ENCODE data around the gene UNC5A. TPM values are rescaled to one million over a fixed set of nuclear protein-coding genes. Genes with fewer than 3 reads are reported as not detected.
A peak's percentile ranks its signal among the peaks of the same experiment; 100 is the strongest.

The UNC5A gene
- total and polyA plus RNA-seq, 10 of the 15 experiments (the other 5 are each of a cell fraction or from before 2014, with no cell fraction given) = not detected

- Histone ChIP-seq H2AFZ (ENCODE audit: control insufficient read depth, low read depth, low read length) (no peak overlapping the region), H3K36me3 (ENCODE audit: control insufficient read depth in 2 of 2, insufficient read depth in 2 of 2, low read length in 1 of 2) (no peaks in the 10 kb centered on the region), H3K27me3 (replicated peaks in 1 of 2; ENCODE audit: control insufficient read depth in 2 of 2, insufficient read depth in 2 of 2, low read length in 1 of 2) (no peaks in the 10 kb centered on the region; a peak in 1 of 4 replicates), H3K9ac (ENCODE audit: control insufficient read depth, insufficient read depth, low read length) (no peak overlapping the region), H3K79me2 (ENCODE audit: control insufficient read depth, insufficient read depth, low read length) (no peaks in the 10 kb centered on the region), H4K20me1 (ENCODE audit: control insufficient read depth, insufficient read depth) (no peaks in the 10 kb centered on the region; the same call in 1 of the 2 replicates), H3K4me2 (ENCODE audit: control insufficient read depth, insufficient read depth) (no peak overlapping the region), H3K4me1 (ENCODE audit: control insufficient read depth, insufficient read depth, low read length) (no peaks in the 10 kb centered on the region), H3K9me3 (replicated peaks; ENCODE audit: control insufficient read depth, insufficient read depth, low read length) (no peaks in the 10 kb centered on the region), H3K4me3 (no peak overlapping the region), H3K27ac (ENCODE audit: control insufficient read depth, insufficient read depth) (no peak overlapping the region)
- ChIA-PET POLR2A (no interaction called here), CTCF (no interaction called here), RAD21 (ENCODE audit: unreplicated experiment) (no interaction called here), SMC1A (ENCODE audit: uncharacterized antibody, unreplicated experiment) (no interaction called here)
- TF ChIP-seq, protein P1, sequence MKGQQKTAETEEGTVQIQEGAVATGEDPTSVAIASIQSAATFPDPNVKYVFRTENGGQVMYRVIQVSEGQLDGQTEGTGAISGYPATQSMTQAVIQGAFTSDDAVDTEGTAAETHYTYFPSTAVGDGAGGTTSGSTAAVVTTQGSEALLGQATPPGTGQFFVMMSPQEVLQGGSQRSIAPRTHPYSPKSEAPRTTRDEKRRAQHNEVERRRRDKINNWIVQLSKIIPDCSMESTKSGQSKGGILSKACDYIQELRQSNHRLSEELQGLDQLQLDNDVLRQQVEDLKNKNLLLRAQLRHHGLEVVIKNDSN (IDR thresholded peaks at IDR 0.05; ENCODE audit: borderline replicate concordance, extremely low read length, insufficient read depth, low read depth, low read length) = peak; percentile 43
- no peak for TF ChIP-seq EGR1 (IDR thresholded peaks at IDR 0.05; ENCODE audit: borderline replicate concordance in 1 of 2, low read depth in 2 of 2, low read length in 2 of 2)
- no peak for ATAC-seq
- FAIRE-seq = no peak
- in situ Hi-C loops (cut with MboI) = no loop called here
- intact Hi-C loops (cut with micrococcal nuclease; ENCODE audit: unreplicated experiment) = no loop called here
- 56% methylated on average over 12 of the region's 20 CpGs for WGBS (ENCODE audit: insufficient coverage, insufficient replicate concordance, low lambda C conversion rate, missing lambda C conversion rate)
- DNase-seq (ENCODE audit: low read depth, low spot score) = no peak
- no TSS peak for BruUV-seq (replicated peaks)
Observed at GRCh38 chr5:176823869-176824412, 13.6 kb downstream of the UNC5A start.

DNA sequence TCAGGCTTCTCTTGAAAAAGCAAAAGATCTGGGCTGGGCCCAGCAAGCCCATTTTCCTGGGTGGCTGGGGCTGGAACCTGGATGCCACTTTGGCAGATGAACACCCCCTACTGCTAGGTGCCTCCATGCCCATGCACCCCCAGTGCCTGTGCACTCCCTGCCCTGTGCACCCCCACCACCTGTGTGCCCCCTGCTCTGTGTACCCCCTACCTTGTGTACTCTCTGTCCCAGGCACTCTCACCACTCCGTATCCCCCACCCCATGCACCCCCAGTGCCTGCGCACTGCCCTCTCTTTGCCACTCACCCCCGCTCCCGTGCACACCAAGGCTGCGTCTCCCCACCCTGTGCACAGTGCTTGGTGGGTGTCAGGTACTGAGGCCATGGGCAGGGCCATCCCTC is 14.2 kb downstream of the UNC5A start:
- DNase-seq (ENCODE audit: low read depth, low spot score) (no peak), ATAC-seq (no peak), FAIRE-seq (no peak)
- no peaks in the 10 kb centered on the region for H3K4me1 ChIP-seq (ENCODE audit: control insufficient read depth, insufficient read depth, low read length)
- ChIA-PET SMC1A (ENCODE audit: uncharacterized antibody, unreplicated experiment) (no interaction called here), RAD21 (ENCODE audit: unreplicated experiment) (no interaction called here), POLR2A (no interaction called here), CTCF (no interaction called here)
- H3K27me3 ChIP-seq (replicated peaks in 1 of 2; ENCODE audit: control insufficient read depth in 2 of 2, insufficient read depth in 2 of 2, low read length in 1 of 2) = no peaks in the 10 kb centered on the region
- H2AFZ ChIP-seq (ENCODE audit: control insufficient read depth, low read depth, low read length) = no peak overlapping the region
- H3K27ac ChIP-seq (ENCODE audit: control insufficient read depth, insufficient read depth) = no peak overlapping the region
- in situ Hi-C loops (cut with MboI) = no loop called here
- intact Hi-C loops (cut with micrococcal nuclease; ENCODE audit: unreplicated experiment) = no loop called here
- H3K4me2 ChIP-seq (ENCODE audit: control insufficient read depth, insufficient read depth) = no peak overlapping the region
- no peaks in the 10 kb centered on the region for H3K36me3 ChIP-seq (ENCODE audit: control insufficient read depth in 2 of 2, insufficient read depth in 2 of 2, low read length in 1 of 2)
- H3K9ac ChIP-seq (ENCODE audit: control insufficient read depth, insufficient read depth, low read length) = no peak overlapping the region
- H3K79me2 ChIP-seq (ENCODE audit: control insufficient read depth, insufficient read depth, low read length) = no peaks in the 10 kb centered on the region
- no peak overlapping the region for H3K4me3 ChIP-seq
- no peaks in the 10 kb centered on the region for H3K9me3 ChIP-seq (replicated peaks; ENCODE audit: control insufficient read depth, insufficient read depth, low read length)
- no peaks in the 10 kb centered on the region; the same call in 1 of the 2 replicates for H4K20me1 ChIP-seq (ENCODE audit: control insufficient read depth, insufficient read depth)
- TF ChIP-seq FOXK2 (IDR thresholded peaks at IDR 0.05) (no peak), FOS (IDR thresholded peaks at IDR 0.05; ENCODE audit: borderline replicate concordance, extremely low read depth, insufficient read length) (no peak), WRNIP1 (IDR thresholded peaks at IDR 0.05; ENCODE audit: borderline replicate concordance, low read depth, low read length) (no peak), MEF2B (IDR thresholded peaks at IDR 0.05; ENCODE audit: partially characterized antibody, poor library complexity, severe bottlenecking) (no peak), ZNF384 (IDR thresholded peaks at IDR 0.05; ENCODE audit: borderline replicate concordance, low read depth, low read length) (no peak), ZZZ3 (IDR thresholded peaks at IDR 0.05; ENCODE audit: control insufficient read depth, insufficient read length, low read depth) (no peak), RELA (IDR thresholded peaks at IDR 0.05; ENCODE audit: borderline replicate concordance, partially characterized antibody) (no peak)
- TF ChIP-seq, protein P2, sequence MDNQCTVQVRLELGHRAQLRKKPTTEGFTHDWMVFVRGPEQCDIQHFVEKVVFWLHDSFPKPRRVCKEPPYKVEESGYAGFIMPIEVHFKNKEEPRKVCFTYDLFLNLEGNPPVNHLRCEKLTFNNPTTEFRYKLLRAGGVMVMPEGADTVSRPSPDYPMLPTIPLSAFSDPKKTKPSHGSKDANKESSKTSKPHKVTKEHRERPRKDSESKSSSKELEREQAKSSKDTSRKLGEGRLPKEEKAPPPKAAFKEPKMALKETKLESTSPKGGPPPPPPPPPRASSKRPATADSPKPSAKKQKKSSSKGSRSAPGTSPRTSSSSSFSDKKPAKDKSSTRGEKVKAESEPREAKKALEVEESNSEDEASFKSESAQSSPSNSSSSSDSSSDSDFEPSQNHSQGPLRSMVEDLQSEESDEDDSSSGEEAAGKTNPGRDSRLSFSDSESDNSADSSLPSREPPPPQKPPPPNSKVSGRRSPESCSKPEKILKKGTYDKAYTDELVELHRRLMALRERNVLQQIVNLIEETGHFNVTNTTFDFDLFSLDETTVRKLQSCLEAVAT (IDR thresholded peaks at IDR 0.05) = no peak
- TF ChIP-seq, protein P3, sequence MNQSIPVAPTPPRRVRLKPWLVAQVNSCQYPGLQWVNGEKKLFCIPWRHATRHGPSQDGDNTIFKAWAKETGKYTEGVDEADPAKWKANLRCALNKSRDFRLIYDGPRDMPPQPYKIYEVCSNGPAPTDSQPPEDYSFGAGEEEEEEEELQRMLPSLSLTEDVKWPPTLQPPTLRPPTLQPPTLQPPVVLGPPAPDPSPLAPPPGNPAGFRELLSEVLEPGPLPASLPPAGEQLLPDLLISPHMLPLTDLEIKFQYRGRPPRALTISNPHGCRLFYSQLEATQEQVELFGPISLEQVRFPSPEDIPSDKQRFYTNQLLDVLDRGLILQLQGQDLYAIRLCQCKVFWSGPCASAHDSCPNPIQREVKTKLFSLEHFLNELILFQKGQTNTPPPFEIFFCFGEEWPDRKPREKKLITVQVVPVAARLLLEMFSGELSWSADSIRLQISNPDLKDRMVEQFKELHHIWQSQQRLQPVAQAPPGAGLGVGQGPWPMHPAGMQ (IDR thresholded peaks at IDR 0.05; ENCODE audit: borderline replicate concordance) = no peak
- 58% methylated on average over 5 of the region's 5 CpGs for WGBS (ENCODE audit: insufficient coverage, insufficient replicate concordance, low lambda C conversion rate, missing lambda C conversion rate)
- no TSS peak for BruUV-seq (replicated peaks)

Data from GM12878 (cell line).